HG03060 (cell line): ENCODE measurements around the gene PDE10A.
"Not testable (repeated sequence)": the region's sequence is repeated elsewhere in the genome, so short reads cannot be mapped to it uniquely, and the experiment has no call there.

Experiments used
- ATAC-seq: cut with Tn5 transposase; IDR thresholded peaks from one replicate; pipeline ENCODE4 v1.9.1; 2021; ENCODE audit warnings: low read depth, moderate number of reproducible peaks; ENCODE audit not compliant: unreplicated experiment

Gene PDE10A

GRCh38 chr6:165594584-165595333 lies 68.3 kb downstream of the PDE10A start:
- no peak for ATAC-seq

- ATAC-seq, result not testable (repeated sequence)
Measured at GRCh38 chr6:165592947-165593346, 70.1 kb downstream of the PDE10A start.

- no peak for ATAC-seq
Measured at GRCh38 chr6:165588515-165588914, 74.5 kb downstream of the PDE10A start.

- no peak for ATAC-seq
Measured at GRCh38 chr6:165587206-165587605, 75.8 kb downstream of the PDE10A start.

GRCh38 chr6:165586706-165587105 lies 76.3 kb downstream of the PDE10A start:
- ATAC-seq, result no peak

GRCh38 chr6:165585060-165585459 lies 78.0 kb downstream of the PDE10A start:
- no peak for ATAC-seq

- no peak for ATAC-seq
Measured at GRCh38 chr6:165584541-165584940, 78.5 kb downstream of the PDE10A start.

GRCh38 chr6:165581678-165582077 lies 81.4 kb downstream of the PDE10A start:
- no peak for ATAC-seq

- no peak for ATAC-seq
Measured at GRCh38 chr6:165580136-165580535, 82.9 kb downstream of the PDE10A start.

GRCh38 chr6:165579151-165579550 lies 83.9 kb downstream of the PDE10A start:
- no peak for ATAC-seq

- ATAC-seq, result no peak
Measured at GRCh38 chr6:165577556-165577955, 85.5 kb downstream of the PDE10A start.

GRCh38 chr6:165575158-165575549 lies 87.9 kb downstream of the PDE10A start:
- no peak for ATAC-seq

- no peak for ATAC-seq
Measured at GRCh38 chr6:165574220-165575157, 88.6 kb downstream of the PDE10A start.

GRCh38 chr6:165573671-165574070 lies 89.4 kb downstream of the PDE10A start:
- no peak for ATAC-seq

GRCh38 chr6:165571721-165572132 lies 91.3 kb downstream of the PDE10A start:
- ATAC-seq, result peak; percentile 67

GRCh38 chr6:165571068-165571682 lies 91.9 kb downstream of the PDE10A start:
- ATAC-seq, result no peak

GRCh38 chr6:165568326-165568725 lies 94.7 kb downstream of the PDE10A start:
- ATAC-seq, result no peak

GRCh38 chr6:165566088-165566828 lies 96.8 kb downstream of the PDE10A start:
- ATAC-seq, result no peak

- no peak for ATAC-seq
Measured at GRCh38 chr6:165562421-165563090, 100.5 kb downstream of the PDE10A start.

- no peak for ATAC-seq
Measured at GRCh38 chr6:165559632-165560031, 103.4 kb downstream of the PDE10A start.
